ENCODE data around the gene ACVR2A.

Gene ACVR2A

DNA sequence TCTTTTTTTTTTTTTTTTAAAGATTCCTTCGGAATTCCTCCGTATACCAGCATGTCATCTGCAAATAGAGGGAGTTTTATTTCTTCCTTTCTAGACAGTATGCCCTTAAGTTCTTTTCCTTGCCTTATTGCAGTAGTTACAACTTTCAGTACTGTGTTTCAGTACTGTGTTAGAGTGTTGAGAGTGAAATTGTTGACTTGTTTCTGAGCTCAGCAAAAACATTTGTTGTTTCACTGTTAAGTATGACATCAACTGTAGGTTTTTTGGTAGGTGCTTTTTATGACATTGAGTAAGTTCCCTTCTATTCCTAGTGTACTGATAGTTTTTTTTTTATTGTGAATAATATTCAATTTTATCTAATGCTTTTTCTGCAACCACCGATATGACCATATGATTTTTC lies 43.9 kb downstream of the ACVR2A start:
- no peaks in the 10 kb centered on the region for H3K27me3 ChIP-seq (ENCODE audit: control insufficient read depth, insufficient read depth, low read length)
- H3K9me3 ChIP-seq (replicated peaks; ENCODE audit: low read length) = no peaks in the 10 kb centered on the region
- no peak overlapping the region for H3K4me3 ChIP-seq (ENCODE audit: low read length)
- no peaks in the 10 kb centered on the region for H3K36me3 ChIP-seq (ENCODE audit: insufficient read depth, low read length)
- no peak overlapping the region for H3K9ac ChIP-seq (ENCODE audit: low read depth, low read length)
- H3K4me1 ChIP-seq (ENCODE audit: control insufficient read depth, insufficient read depth, low read length) = no peaks in the 10 kb centered on the region
- no peak overlapping the region for H3K4me2 ChIP-seq (ENCODE audit: low read length)

- H3K4me3 ChIP-seq (ENCODE audit: low read length) = no peak overlapping the region
- no peak overlapping the region for H3K4me2 ChIP-seq (ENCODE audit: low read length)
Observed at GRCh38 chr2:147904051-147904450, 59.2 kb downstream of the ACVR2A start.

DNA sequence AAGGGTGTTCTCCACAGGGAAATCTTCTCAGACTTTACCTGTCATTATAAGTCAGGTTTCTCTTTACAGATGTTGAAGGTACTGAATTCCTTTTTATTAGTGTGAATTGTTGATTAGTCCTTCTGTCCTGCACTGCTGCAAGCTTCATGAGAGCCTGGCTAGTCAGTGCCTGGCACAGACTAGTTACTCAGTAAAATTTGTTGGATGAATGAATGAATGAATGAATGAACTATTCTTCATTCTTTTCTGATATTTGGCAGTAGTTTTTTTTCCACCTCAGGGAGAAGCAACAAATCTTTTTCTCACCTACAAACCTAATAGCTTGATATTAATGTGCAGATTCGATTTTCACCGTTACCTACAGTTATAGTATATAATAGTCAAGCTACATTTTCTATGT lies 64.3 kb downstream of the ACVR2A start:
- no peaks in the 10 kb centered on the region for H3K9me3 ChIP-seq (replicated peaks; ENCODE audit: low read length)
- H3K27me3 ChIP-seq (ENCODE audit: control insufficient read depth, insufficient read depth, low read length) = no peaks in the 10 kb centered on the region
- H3K4me3 ChIP-seq (ENCODE audit: low read length) = no peak overlapping the region
- peaks cover 8% of the 10 kb centered on the region for H3K4me1 ChIP-seq (ENCODE audit: control insufficient read depth, insufficient read depth, low read length)
- no peaks in the 10 kb centered on the region for H3K36me3 ChIP-seq (ENCODE audit: insufficient read depth, low read length)
- H3K4me2 ChIP-seq (ENCODE audit: low read length) = no peak overlapping the region
- H3K9ac ChIP-seq (ENCODE audit: low read depth, low read length) = no peak overlapping the region

More at GRCh38 chr2:147904051-147904450, 59.2 kb downstream of the ACVR2A start:
- H3K4me1 ChIP-seq (ENCODE audit: control insufficient read depth, insufficient read depth, low read length) = no peaks in the 10 kb centered on the region
- H3K9me3 ChIP-seq (replicated peaks; ENCODE audit: low read length) = no peaks in the 10 kb centered on the region
- H3K27me3 ChIP-seq (ENCODE audit: control insufficient read depth, insufficient read depth, low read length) = no peaks in the 10 kb centered on the region
- no peaks in the 10 kb centered on the region for H3K36me3 ChIP-seq (ENCODE audit: insufficient read depth, low read length)
- H3K9ac ChIP-seq (ENCODE audit: low read depth, low read length) = no peak overlapping the region

DNA sequence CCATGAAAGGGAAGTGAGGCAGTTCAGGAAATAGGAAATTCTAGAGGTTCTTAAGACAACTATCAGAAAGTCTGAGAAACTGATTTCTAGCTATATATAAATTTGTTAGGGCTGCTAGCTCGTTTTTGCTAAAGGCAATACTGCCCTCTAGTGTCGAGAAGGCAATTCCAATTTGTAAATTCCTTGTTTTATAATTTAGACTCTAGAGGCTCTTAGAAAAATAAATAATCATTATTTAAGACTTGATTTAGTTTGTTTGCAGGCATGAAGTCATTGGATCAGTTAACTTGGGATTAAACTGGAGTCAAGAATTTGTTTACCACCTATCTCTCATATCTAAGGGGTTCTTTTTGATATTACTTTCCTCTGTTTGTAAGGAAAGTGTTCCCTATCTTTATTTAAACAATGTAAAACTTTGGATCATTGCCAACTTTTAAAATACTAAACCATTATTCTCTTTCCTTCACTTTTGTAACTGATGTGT lies 66.2 kb downstream of the ACVR2A start:
- no peak overlapping the region for H3K9ac ChIP-seq (ENCODE audit: low read depth, low read length)
- no peak overlapping the region for H3K4me3 ChIP-seq (ENCODE audit: low read length)
- H3K36me3 ChIP-seq (ENCODE audit: insufficient read depth, low read length) = no peaks in the 10 kb centered on the region
- H3K27me3 ChIP-seq (ENCODE audit: control insufficient read depth, insufficient read depth, low read length) = no peaks in the 10 kb centered on the region
- no peak overlapping the region for H3K4me2 ChIP-seq (ENCODE audit: low read length)
- H3K4me1 ChIP-seq (ENCODE audit: control insufficient read depth, insufficient read depth, low read length) = peaks cover 8% of the 10 kb centered on the region
- no peaks in the 10 kb centered on the region for H3K9me3 ChIP-seq (replicated peaks; ENCODE audit: low read length)

DNA sequence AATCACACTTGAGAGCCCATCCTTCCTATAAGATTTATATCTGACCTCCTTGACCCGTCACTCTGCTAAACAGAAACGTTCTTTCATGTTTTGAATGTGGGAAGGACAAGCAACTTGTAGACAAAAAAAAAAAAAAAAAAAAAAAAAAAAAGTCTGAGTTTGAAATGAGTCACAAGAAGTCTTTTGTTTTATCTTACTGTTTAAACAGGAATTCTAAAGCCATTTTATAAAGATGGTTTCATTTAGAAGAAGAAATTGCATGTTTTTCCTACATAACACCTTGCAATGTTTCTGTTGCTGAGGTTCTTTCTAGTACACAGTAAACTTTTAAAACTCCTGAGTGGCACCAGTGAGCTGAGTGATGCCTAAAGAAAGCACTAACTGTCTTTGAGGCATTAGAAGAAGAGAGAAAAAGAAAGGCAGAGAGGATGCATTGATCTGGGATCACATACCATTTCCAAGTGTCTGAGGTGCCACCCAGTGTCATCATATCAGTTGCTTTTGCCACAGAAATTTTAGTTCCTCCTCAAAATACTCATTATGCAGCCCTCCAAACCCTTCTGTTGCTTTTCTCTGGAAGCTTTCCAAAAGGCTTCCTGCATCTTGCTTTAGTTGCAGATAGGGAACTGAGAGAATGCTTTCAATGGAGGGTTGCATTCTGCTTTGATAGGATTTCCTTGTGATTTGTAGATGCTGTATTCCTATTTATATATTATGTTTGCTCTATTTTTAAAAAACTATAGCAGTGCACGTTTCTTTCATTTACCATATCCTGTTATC lies 69.1 kb downstream of the ACVR2A start:
- no peak overlapping the region for H3K4me2 ChIP-seq (ENCODE audit: low read length)
- H3K4me3 ChIP-seq (ENCODE audit: low read length) = no peak overlapping the region
- H3K27me3 ChIP-seq (ENCODE audit: control insufficient read depth, insufficient read depth, low read length) = no peaks in the 10 kb centered on the region
- H3K9ac ChIP-seq (ENCODE audit: low read depth, low read length) = no peak overlapping the region
- H3K36me3 ChIP-seq (ENCODE audit: insufficient read depth, low read length) = peaks cover 3% of the 10 kb centered on the region
- no peaks in the 10 kb centered on the region for H3K9me3 ChIP-seq (replicated peaks; ENCODE audit: low read length)
- H3K4me1 ChIP-seq (ENCODE audit: control insufficient read depth, insufficient read depth, low read length) = peaks cover 8% of the 10 kb centered on the region

GRCh38 chr2:147916067-147916466 lies 71.2 kb downstream of the ACVR2A start:
- H3K4me1 ChIP-seq (ENCODE audit: control insufficient read depth, insufficient read depth, low read length) = peaks cover 8% of the 10 kb centered on the region
- H3K36me3 ChIP-seq (ENCODE audit: insufficient read depth, low read length) = peaks cover 7% of the 10 kb centered on the region
- H3K9me3 ChIP-seq (replicated peaks; ENCODE audit: low read length) = no peaks in the 10 kb centered on the region
- H3K27me3 ChIP-seq (ENCODE audit: control insufficient read depth, insufficient read depth, low read length) = no peaks in the 10 kb centered on the region
- no peak overlapping the region for H3K9ac ChIP-seq (ENCODE audit: low read depth, low read length)
- H3K4me2 ChIP-seq (ENCODE audit: low read length) = no peak overlapping the region
- no peak overlapping the region for H3K4me3 ChIP-seq (ENCODE audit: low read length)

GRCh38 chr2:147916723-147917122 lies 71.9 kb downstream of the ACVR2A start:
- H3K36me3 ChIP-seq (ENCODE audit: insufficient read depth, low read length) = peaks cover 7% of the 10 kb centered on the region
- no peak overlapping the region for H3K4me3 ChIP-seq (ENCODE audit: low read length)
- H3K9me3 ChIP-seq (replicated peaks; ENCODE audit: low read length) = no peaks in the 10 kb centered on the region
- H3K9ac ChIP-seq (ENCODE audit: low read depth, low read length) = no peak overlapping the region
- H3K4me2 ChIP-seq (ENCODE audit: low read length) = no peak overlapping the region
- peaks cover 8% of the 10 kb centered on the region for H3K4me1 ChIP-seq (ENCODE audit: control insufficient read depth, insufficient read depth, low read length)
- H3K27me3 ChIP-seq (ENCODE audit: control insufficient read depth, insufficient read depth, low read length) = no peaks in the 10 kb centered on the region

DNA sequence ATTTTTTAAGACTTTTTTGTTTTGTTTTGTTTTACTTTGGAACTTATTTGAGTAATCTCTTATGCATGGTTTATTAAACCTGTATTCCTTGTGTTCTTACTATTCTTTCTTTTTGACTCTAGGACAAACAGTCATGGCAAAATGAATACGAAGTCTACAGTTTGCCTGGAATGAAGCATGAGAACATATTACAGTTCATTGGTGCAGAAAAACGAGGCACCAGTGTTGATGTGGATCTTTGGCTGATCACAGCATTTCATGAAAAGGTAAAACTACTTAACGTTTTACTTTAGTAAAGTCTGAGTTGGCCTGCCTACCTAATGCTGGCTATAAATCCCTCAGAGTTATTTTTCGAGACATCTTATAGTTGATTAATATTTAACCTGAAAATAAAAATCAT lies 72.3 kb downstream of the ACVR2A start:
- H3K9me3 ChIP-seq (replicated peaks; ENCODE audit: low read length) = no peaks in the 10 kb centered on the region

GRCh38 chr2:147923846-147924245 lies 79.0 kb downstream of the ACVR2A start:
- Histone ChIP-seq H3K27me3 (ENCODE audit: control insufficient read depth, insufficient read depth, low read length) (no peaks in the 10 kb centered on the region), H3K9ac (ENCODE audit: low read depth, low read length) (no peak overlapping the region), H3K9me3 (replicated peaks; ENCODE audit: low read length) (no peaks in the 10 kb centered on the region), H3K4me2 (ENCODE audit: low read length) (no peak overlapping the region), H3K36me3 (ENCODE audit: insufficient read depth, low read length) (peaks cover 12% of the 10 kb centered on the region), H3K4me1 (ENCODE audit: control insufficient read depth, insufficient read depth, low read length) (no peaks in the 10 kb centered on the region), H3K4me3 (ENCODE audit: low read length) (no peak overlapping the region)

More for the DNA sequence above, 72.3 kb downstream of the ACVR2A start:
- H3K4me3 ChIP-seq (ENCODE audit: low read length) = no peak overlapping the region
- H3K27me3 ChIP-seq (ENCODE audit: control insufficient read depth, insufficient read depth, low read length) = no peaks in the 10 kb centered on the region
- H3K4me2 ChIP-seq (ENCODE audit: low read length) = no peak overlapping the region
- H3K4me1 ChIP-seq (ENCODE audit: control insufficient read depth, insufficient read depth, low read length) = peaks cover 8% of the 10 kb centered on the region
- H3K36me3 ChIP-seq (ENCODE audit: insufficient read depth, low read length) = peaks cover 7% of the 10 kb centered on the region
- no peak overlapping the region for H3K9ac ChIP-seq (ENCODE audit: low read depth, low read length)

DNA sequence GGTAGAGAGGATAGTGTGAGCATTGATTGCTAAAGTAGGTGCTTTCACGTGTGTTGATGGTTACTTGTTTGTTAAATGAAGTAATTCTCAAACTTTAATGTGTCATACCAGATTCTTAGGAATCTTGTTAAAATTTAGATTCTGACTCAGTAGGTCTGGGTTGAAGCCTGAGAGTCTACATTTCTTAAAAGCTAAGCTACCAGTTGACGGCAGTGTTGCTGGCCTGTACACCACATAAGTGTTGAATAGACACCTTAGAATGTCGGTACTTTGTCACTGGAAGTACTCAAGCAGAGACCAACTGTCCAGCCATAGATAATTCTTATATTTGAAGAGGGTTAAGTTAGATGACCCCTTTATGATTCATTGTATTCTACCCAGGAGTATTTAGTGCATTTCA lies 79.8 kb downstream of the ACVR2A start:
- Histone ChIP-seq H3K27me3 (ENCODE audit: control insufficient read depth, insufficient read depth, low read length) (no peaks in the 10 kb centered on the region), H3K9me3 (replicated peaks; ENCODE audit: low read length) (no peaks in the 10 kb centered on the region), H3K9ac (ENCODE audit: low read depth, low read length) (no peak overlapping the region), H3K4me3 (ENCODE audit: low read length) (no peak overlapping the region), H3K4me2 (ENCODE audit: low read length) (no peak overlapping the region), H3K36me3 (ENCODE audit: insufficient read depth, low read length) (peaks cover 12% of the 10 kb centered on the region), H3K4me1 (ENCODE audit: control insufficient read depth, insufficient read depth, low read length) (no peaks in the 10 kb centered on the region)

DNA sequence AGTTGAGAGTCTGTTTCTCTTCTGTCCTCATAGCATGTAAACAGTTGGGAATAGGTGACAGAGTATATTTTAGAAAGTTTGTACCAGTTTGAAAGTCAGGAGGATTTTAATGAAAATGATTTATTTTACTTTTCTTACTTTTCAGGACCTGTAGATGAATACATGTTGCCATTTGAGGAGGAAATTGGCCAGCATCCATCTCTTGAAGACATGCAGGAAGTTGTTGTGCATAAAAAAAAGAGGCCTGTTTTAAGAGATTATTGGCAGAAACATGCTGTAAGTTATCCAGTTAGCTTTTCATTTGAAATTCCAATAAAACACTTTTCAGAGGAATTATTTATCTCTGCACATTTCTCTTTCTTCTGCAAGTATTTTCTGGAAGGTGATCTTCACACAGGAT lies 81.1 kb downstream of the ACVR2A start:
- H3K4me2 ChIP-seq (ENCODE audit: low read length) = no peak overlapping the region
- no peaks in the 10 kb centered on the region for H3K4me1 ChIP-seq (ENCODE audit: control insufficient read depth, insufficient read depth, low read length)
- H3K9ac ChIP-seq (ENCODE audit: low read depth, low read length) = no peak overlapping the region
- H3K27me3 ChIP-seq (ENCODE audit: control insufficient read depth, insufficient read depth, low read length) = no peaks in the 10 kb centered on the region
- H3K9me3 ChIP-seq (replicated peaks; ENCODE audit: low read length) = no peaks in the 10 kb centered on the region
- H3K36me3 ChIP-seq (ENCODE audit: insufficient read depth, low read length) = peaks cover 9% of the 10 kb centered on the region
- no peak overlapping the region for H3K4me3 ChIP-seq (ENCODE audit: low read length)

DNA sequence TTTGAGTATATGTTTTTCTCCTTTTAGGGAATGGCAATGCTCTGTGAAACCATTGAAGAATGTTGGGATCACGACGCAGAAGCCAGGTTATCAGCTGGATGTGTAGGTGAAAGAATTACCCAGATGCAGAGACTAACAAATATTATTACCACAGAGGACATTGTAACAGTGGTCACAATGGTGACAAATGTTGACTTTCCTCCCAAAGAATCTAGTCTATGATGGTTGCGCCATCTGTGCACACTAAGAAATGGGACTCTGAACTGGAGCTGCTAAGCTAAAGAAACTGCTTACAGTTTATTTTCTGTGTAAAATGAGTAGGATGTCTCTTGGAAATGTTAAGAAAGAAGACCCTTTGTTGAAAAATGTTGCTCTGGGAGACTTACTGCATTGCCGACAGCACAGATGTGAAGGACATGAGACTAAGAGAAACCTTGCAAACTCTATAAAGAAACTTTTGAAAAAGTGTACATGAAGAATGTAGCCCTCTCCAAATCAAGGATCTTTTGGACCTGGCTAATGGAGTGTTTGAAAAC lies 82.3 kb downstream of the ACVR2A start:
- Histone ChIP-seq H3K27me3 (ENCODE audit: control insufficient read depth, insufficient read depth, low read length) (no peaks in the 10 kb centered on the region), H3K9ac (ENCODE audit: low read depth, low read length) (no peak overlapping the region), H3K4me3 (ENCODE audit: low read length) (no peak overlapping the region), H3K9me3 (replicated peaks; ENCODE audit: low read length) (no peaks in the 10 kb centered on the region), H3K4me2 (ENCODE audit: low read length) (no peak overlapping the region), H3K4me1 (ENCODE audit: control insufficient read depth, insufficient read depth, low read length) (no peaks in the 10 kb centered on the region), H3K36me3 (ENCODE audit: insufficient read depth, low read length) (peaks cover 9% of the 10 kb centered on the region)
